Measurements from ENCODE around the gene EXPH5.

- TF ChIP-seq EP300 (IDR thresholded peaks at IDR 0.05) (no peak), CTCF (IDR thresholded peaks at IDR 0.05) (no peak)
These were observed 107.2 kb downstream of the EXPH5 start for GRCh38 chr11:108486331-108486730.
